GM12892 (cell line): Measurements from ENCODE around the gene ZNF570.

Source experiments
- DNase-seq: peaks from one replicate; pipeline ENCODE4 v3.0.0; 2011; ENCODE audit not compliant: insufficient read length
- FAIRE-seq: peaks from 2 replicates; lab custom pipeline; 2011; peaks lifted over from hg19 to GRCh38; lab: Jason Lieb, UNC
- POLR2A ChIP-seq: IDR thresholded peaks from 2 replicates; pipeline ENCODE4 v1.6.1; 2011; ENCODE audit warnings: low read depth, low read length, control low read depth
- POLR2AphosphoS5 ChIP-seq: IDR thresholded peaks from 2 replicates; pipeline ENCODE4 v1.6.1; 2011; ENCODE audit warnings: low read depth, low read length, control low read depth
- TAF1 ChIP-seq: IDR thresholded peaks from 2 replicates; pipeline ENCODE4 v1.6.1; 2011; ENCODE audit warnings: low read depth, mild to moderate bottlenecking, control low read depth, low read length, borderline replicate concordance

The ZNF570 gene

DNA sequence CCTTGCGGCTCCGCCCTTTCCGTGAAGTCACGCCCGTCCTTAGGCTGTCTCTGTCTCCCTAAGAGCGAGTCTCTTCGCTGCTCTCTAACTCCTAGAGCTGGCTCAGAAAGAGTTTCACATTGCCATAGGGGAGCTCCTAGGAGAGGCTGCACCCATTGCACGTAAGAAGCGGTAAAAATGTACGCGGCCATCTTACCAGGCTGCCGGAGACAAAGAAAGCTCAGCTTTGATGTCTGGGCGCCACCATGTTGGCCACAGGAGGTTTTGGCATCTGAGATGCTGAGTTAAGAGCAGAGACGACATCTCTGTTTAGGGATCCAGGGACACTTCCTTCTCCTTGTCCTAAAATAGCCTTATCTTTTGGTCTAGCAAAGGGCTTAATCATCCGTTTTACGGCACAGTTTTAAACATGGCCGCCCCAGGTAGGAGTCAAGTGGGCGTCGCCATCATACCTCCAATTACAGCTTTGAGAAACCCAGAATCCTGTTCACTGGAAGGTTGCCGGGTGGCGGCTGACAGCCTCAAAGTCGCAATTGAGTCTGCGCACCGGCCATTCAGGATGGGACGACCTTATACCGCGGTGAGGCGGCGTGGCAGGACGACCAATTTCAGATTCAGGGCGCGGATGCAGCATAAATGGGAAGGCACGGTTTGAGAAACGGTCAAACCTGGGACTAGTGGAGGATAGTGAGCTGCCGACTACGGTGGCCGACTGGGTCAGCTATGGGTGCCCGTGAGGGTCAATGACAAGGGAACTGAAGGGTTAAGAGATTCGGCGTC, 37.4 kb downstream of the ZNF570 start, which contains the start of gene ZNF793:
ZNF793 (plus strand) TSS at position 553 of the 780 bp plus-strand sequence. CDS start 16,501 bp downstream, outside the sequence.
- DNase-seq (peak; percentile 29), FAIRE-seq (no peak)
- TF ChIP-seq TAF1: no peak
- peak; percentile 49; the same call in 1 of the 2 replicates for TF ChIP-seq POLR2A
- no peak; the same call in 1 of the 2 replicates for TF ChIP-seq POLR2AphosphoS5

DNA sequence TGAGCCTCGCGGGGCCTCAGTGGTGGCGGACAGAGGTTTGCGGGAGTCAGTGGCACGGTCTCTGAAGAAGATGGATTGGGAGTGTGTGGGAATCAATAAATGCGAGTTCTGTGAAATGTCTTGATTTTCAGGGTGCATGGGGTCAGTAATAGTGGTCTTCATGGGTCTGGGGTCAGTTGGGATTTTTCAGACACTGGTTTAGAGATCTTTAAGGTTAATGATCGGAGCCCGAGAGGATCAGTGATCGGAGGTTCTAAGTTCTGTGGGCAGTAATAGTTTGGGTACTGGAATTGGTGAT, 38.0 kb downstream of the ZNF570 start:
- no peak for TF ChIP-seq POLR2AphosphoS5
- DNase-seq (no peak), FAIRE-seq (no peak)

- TF ChIP-seq POLR2A: no peak
- TF ChIP-seq TAF1: no peak
- TF ChIP-seq POLR2AphosphoS5: no peak
- no peak for DNase-seq
- no peak for FAIRE-seq
Measured at GRCh38 chr19:37511186-37511585, 42.0 kb downstream of the ZNF570 start.

DNA sequence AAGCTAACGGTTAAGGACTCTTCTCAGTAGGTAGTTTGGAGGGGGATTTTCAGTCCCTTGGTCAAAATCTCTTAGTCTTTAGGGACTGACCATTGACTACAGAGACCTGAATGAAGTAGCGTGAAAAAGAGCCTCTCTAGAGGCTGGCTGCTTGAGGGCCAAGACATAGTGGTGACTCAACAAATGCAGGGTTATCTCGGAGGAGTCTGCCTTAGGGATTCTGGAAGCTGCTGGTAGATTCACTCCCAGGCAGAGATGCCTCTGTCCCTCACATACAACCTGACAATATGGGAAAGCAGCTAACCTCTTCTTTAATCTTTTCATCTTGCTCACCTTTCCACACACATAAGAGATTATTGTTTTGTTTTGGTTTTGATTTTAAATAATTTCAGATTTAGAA, 42.7 kb downstream of the ZNF570 start:
- FAIRE-seq (no peak), DNase-seq (no peak)
- TF ChIP-seq TAF1 (no peak), POLR2AphosphoS5 (no peak), POLR2A (no peak)

- DNase-seq (no peak), FAIRE-seq (no peak)
- TF ChIP-seq POLR2AphosphoS5 (no peak), POLR2A (no peak), TAF1 (no peak)
Measured at GRCh38 chr19:37513397-37513796, 44.2 kb downstream of the ZNF570 start.

DNA sequence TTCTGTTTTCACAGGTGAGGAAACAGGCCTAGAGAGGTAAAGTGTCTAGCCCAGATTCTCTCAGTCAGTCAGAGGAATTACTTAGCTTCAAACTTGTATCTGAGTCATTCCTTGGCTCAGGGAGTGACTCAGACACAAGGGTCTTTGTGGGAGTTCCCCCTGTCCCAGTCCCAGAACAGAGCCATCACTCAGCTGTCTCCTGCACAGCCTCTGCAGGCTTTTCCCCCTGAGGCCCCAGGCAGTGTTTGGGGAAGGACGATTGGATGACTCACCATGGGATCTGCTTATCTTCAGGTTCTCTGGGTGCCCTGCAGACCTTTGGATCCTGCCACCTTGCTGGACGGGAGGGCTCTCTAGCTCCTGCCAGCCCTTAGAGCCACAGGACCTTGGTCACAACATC, 50.7 kb downstream of the ZNF570 start:
- TF ChIP-seq POLR2AphosphoS5 (no peak), TAF1 (no peak), POLR2A (no peak)
- DNase-seq: no peak
- no peak for FAIRE-seq

- TF ChIP-seq POLR2A (no peak), TAF1 (no peak), POLR2AphosphoS5 (no peak)
Measured at GRCh38 chr19:37537391-37537947, 68.3 kb downstream of the ZNF570 start.

More at GRCh38 chr19:37537391-37537947, 68.3 kb downstream of the ZNF570 start:
- FAIRE-seq (no peak), DNase-seq (no peak)
